NCI-H1436 treated with DMSO at 0.1 percent for 48 hours (cell line): ENCODE measurements around the gene DNAH9.

ENCODE experiments used
- DNase-seq: peaks from one replicate; lab custom pipeline; 2025; lab: John Stamatoyannopoulos, UW

The DNAH9 gene

GRCh38 chr17:11768106-11768505, 169.8 kb downstream of the DNAH9 start:
- no peak for DNase-seq

GRCh38 chr17:11768981-11769380, 170.7 kb downstream of the DNAH9 start:
- DNase-seq = no peak

- DNase-seq = no peak
These were observed 173.8 kb downstream of the DNAH9 start for GRCh38 chr17:11772031-11772430.

DNA sequence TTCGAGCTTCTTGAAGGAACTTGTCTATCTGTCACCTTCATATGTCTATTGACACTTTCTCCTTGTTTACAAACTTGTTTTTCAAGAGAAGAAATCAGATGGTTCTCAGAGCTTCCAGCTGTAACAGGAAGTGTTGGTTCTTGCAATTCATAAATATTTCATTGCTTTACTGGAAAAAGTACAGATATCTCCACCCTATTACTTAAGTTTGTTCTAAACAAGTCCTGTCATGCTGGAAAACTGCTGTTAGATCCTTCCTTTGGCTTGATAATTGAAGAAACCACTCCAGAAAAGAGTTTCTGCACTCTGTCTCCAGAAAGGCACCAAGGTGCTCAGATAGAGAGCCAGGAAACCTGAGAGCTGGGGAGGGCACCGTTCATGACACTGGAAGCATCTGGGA, 181.6 kb downstream of the DNAH9 start:
- no peak for DNase-seq

DNA sequence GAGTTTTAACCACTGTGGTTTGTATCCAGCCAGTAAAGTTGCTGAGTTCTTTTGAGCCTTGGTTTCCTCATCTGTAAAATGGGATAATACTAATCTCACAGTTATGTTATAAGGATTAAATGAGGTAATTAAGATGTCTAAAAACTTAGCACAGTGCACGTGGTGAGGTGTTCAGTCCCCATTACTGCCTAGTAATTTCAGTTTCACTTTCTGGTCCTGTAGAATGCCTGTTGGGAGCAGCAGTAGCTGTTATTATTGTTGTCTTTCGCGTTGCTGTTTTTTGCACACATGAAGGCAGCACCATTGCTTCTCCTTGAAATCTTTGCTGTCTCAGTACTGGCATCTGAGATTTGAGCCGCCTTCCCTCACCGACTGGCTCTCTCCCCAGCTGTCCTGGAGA, 182.4 kb downstream of the DNAH9 start:
- DNase-seq = no peak

GRCh38 chr17:11786711-11787438, 188.6 kb downstream of the DNAH9 start:
- DNase-seq = no peak

DNA sequence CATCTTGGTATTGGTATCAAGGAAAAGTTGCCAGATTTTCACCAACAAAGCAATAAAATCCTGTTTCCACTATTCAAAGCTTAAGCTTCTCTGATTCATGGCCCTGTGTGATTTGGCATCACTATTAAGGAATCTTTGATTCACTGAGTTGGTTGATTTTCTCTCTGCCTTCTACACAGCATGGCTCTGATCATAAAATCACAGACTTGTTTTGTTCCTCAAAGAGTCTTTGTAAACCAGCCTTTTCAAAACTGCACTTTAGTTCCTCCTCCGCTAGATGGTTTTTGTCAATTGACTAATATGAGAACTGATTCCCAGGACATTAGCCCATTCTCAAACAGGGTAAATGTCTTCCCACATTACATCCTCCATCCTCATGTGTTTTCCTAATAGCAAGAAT, 197.6 kb downstream of the DNAH9 start:
- no peak for DNase-seq

- no peak for DNase-seq
These were observed 199.5 kb downstream of the DNAH9 start for GRCh38 chr17:11797803-11798202.

DNA sequence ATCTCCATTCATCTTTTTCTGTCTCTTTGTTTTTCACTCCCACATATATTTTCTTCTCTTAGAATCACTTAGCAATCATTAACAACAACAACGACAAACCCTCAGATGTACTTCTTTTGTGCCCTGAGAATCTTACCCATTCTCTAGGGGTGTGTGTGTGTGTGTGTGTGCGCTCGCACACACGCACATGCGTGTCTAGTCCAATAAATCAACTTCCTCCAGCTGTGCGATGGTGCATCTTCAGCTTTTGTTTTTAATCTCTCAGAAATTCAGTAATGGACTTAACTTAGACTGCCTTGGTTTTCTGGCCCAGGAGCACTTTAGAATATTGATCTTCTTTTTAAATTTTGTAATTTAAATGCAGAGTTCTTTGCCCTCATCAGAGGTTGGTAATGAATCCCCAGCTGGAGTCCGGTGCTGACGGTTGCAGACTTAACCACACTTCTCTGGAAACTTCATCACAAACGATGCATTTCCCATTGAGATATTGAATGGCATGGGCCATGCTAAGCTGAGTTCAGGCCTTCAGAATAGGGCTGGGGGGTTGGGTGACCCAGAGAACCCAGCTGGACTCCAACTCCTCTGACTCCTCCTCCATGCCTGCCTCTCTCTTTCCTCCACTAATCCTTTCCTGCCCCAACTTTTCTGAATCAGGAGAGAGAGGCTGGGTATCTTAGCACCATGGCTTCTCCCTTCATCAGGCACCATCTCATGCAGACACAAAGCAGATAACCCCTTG, 205.1 kb downstream of the DNAH9 start:
- DNase-seq = no peak

GRCh38 chr17:11805138-11805537, 206.9 kb downstream of the DNAH9 start:
- DNase-seq = no peak

DNA sequence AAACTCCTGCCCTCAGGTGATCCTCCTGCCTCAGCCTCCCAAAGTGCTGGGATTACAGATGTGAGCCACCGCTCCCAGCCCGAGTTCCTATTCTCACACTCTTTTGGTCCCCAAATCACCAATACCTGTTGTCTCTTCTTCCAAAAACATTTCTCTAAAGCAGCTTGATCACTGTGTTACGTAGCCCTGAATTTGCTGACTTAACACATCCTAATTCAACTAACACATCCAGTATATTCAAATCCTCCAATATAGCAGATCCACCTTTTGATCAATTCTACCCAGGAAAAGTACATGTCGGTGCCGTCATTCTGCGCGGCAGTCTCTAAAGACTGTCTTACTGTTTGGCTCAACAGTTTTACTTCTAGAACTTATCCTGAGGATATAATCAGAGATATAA, 207.7 kb downstream of the DNAH9 start:
- no peak for DNase-seq

GRCh38 chr17:11807606-11808005, 209.3 kb downstream of the DNAH9 start:
- DNase-seq = no peak

DNA sequence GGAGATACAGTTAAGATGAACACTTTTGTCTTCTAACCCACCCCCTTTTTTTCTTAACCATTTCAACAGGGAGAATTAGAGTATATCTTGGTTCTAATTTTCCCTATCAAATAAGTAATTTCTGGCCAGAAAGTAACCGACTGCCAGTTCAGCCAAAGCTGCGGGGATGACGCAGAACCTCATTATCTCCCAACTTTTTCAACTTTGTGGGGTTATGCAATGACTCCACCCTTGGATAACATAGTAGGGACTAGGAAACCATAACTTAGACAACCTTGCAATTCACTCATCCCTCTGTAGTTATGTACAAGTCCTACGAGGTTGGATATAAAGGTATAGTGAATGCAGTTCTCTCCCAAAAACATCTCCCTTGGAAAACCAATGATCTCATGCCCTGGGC, 215.0 kb downstream of the DNAH9 start:
- DNase-seq = no peak

DNA sequence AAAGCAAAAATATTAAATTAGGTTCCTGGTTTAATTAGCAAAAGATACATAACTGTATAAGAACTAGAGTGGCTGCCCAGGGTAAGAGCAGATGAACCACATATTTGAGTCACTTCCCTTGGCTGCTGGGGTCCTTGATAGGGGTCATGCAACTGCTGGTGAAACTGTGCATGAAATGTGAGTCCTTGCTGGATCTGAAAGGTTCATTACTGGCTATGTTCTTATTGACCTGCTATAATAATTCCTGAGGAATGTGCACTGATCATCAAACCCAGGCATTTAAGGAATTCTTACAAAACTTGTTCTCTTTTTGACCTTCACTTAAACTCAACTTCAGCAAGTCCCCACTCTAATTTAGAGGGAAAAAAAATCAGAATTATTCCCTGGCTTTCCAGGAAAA, 215.6 kb downstream of the DNAH9 start:
- no peak for DNase-seq

- DNase-seq = no peak
These were observed 216.5 kb downstream of the DNAH9 start for GRCh38 chr17:11814655-11815262.

- DNase-seq = no peak
These were observed 218.1 kb downstream of the DNAH9 start for GRCh38 chr17:11816409-11816808.

GRCh38 chr17:11823862-11824261, 225.6 kb downstream of the DNAH9 start:
- DNase-seq = no peak

GRCh38 chr17:11825572-11826209, 227.4 kb downstream of the DNAH9 start:
- DNase-seq = no peak

DNA sequence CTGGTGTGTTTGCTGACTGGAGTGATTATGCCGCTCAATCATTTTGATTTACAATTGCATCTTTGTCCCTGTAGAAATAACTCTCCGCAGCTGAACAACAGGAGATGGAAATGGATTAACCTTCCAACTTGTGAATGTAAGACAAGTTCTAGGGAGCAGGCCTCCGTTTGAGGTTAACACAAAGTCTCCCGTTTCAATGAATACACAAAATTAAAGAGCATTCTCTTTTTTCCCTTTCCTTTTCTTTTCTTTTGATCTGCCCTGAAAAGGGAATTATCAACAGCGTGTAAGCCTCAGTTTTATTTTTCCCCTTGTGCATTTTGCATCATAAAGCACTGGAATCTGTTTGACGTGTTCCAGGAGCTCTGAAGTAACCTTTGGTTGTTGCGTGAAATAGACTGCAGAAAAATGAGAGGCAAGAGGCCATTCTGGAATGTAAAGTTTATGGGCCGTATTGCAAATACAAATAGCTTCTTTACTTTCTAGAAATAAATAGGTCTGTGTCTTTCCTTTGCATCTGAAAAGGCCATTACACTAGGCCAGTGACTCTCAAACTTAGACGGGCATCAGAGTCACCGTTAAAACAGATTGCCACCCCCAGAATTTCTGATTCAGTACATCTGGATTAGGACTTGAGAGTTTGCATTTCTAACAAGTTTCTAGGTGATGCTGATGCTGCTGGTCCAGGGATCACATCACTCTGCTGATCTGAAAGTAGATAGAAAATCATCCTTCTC, 234.3 kb downstream of the DNAH9 start:
- DNase-seq = no peak

- no peak for DNase-seq
These were observed 238.2 kb downstream of the DNAH9 start for GRCh38 chr17:11836508-11836907.

DNA sequence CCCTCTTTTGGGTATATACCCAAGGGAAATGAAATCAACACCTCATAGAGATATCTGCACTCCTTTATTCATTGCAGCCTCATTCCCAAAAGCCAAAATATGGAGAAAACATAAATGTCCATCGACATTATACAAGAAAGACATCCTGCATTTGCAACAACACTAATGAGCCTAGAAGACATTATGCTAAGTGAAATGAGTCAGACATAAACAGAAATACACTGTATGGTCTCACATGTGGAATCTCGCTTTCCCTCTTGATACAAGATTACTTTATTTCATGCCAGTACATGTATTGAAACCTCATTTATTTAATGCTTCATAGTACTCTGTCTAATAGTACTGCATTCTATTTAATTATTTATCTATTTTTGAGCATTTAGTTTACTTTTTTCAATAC, 241.8 kb downstream of the DNAH9 start:
- no peak for DNase-seq

DNA sequence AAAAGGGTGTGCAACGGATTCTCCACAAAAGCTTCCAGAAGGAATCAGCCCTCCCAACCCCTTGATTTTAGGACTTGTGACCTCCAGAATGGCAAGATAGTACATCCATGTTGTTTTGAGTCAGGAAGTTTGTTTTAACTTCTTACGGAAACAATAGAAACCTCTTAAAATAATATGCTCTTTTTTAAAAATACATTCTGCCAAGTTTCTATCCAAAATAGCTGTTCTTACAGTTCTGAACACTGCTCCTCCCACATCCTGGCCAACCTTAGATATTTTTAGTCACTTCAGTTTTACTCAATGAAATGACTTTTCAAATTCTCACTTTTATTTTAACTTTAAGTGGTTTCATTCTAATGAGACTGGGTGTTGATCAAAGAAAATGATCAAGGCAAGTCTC, 242.6 kb downstream of the DNAH9 start:
- DNase-seq = no peak
